ENCODE data around the gene BRIP1. TPM values are rescaled to one million over a fixed set of nuclear protein-coding genes. Genes with fewer than 3 reads are reported as not detected.
"Not testable (repeated sequence)": the region's sequence is repeated elsewhere in the genome, so short reads cannot be mapped to it uniquely, and the experiment has no call there.

The BRIP1 gene
- total and polyA plus RNA-seq, 10 of the 15 experiments (the other 5 are each of a cell fraction or from before 2014, with no cell fraction given): 4.0 to 24.2 (median 12.8) TPM

DNA sequence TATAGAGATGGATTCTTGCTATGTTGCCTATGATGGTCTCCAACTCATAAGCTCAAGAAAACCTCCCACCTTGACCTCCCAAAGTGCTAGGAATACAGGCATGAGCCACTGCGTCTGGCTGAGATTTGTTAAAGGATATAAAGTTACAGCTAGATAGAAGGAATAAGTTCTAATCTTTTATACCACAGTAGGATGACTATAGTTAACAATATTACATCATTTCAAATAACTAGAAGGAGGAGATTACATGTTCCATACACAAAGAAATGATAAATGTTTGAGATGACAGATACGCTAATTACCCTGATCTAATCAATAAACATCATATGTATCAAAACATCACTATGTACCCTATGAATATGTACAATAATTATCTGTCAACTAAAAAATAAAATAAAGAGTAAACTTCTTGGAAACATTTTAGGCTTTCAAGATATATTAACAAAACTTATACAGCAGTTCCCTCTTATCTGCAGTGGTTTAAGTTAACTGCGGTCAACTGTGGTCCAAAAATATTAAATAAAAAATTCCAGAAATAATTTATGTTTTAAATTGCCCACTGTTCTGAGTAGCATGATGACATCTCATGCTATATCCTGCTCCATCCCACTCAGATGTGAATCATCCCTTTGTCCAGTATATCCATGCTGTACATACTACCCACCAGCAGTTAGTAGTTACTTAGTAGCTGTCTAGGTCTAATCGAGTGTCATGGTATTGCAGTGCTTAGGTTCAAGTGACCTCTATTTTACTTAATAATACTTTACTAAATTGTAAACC is 143.1 kb downstream of the BRIP1 start:
- H2AFZ ChIP-seq (ENCODE audit: control insufficient read depth, low read depth, low read length): no peak overlapping the region
- H3K9ac ChIP-seq (ENCODE audit: control insufficient read depth, insufficient read depth, low read length): no peak overlapping the region
- no peak for TF ChIP-seq ELK1 (IDR thresholded peaks at IDR 0.05; ENCODE audit: low read depth, low read length)
- 0 out of 4 replicates have a peak, but pooled peaks of 1 of the 2 experiments have one; percentile 66 for TF ChIP-seq ETV6 (conservative IDR thresholded peaks at IDR 0.05 in 1 of 2, IDR thresholded peaks at IDR 0.05 in 1 of 2; ENCODE audit: borderline replicate concordance in 1 of 2, low read depth in 1 of 2)
- intact Hi-C loops (cut with micrococcal nuclease; ENCODE audit: unreplicated experiment): no loop called here
- in situ Hi-C loops (cut with MboI): no loop called here
- SMC1A ChIA-PET (ENCODE audit: uncharacterized antibody, unreplicated experiment): interaction anchor here (1.2 to 1.8 kb wide), 2 partner anchors 116 to 389 kb away, joined by 3 to 5 read pairs; no protein-coding TSS in a partner anchor
- no peaks in the 10 kb centered on the region for H4K20me1 ChIP-seq (ENCODE audit: control insufficient read depth, insufficient read depth)
- H3K9me3 ChIP-seq (replicated peaks; ENCODE audit: control insufficient read depth, insufficient read depth, low read length): no peaks in the 10 kb centered on the region; the same call in 1 of the 3 replicates
- no peak overlapping the region for H3K27ac ChIP-seq (ENCODE audit: control insufficient read depth, insufficient read depth)
- DNase-seq (ENCODE audit: low read depth, low spot score): no peak
- no TSS peak for BruUV-seq (replicated peaks)
- no peak overlapping the region for H3K4me3 ChIP-seq
- H3K27me3 ChIP-seq (replicated peaks in 1 of 2; ENCODE audit: control insufficient read depth in 2 of 2, insufficient read depth in 2 of 2, low read length in 1 of 2): no peaks in the 10 kb centered on the region
- H3K4me2 ChIP-seq (ENCODE audit: control insufficient read depth, insufficient read depth): no peak overlapping the region
- no peaks in the 10 kb centered on the region for H3K4me1 ChIP-seq (ENCODE audit: control insufficient read depth, insufficient read depth, low read length)
- WGBS (ENCODE audit: insufficient coverage, insufficient replicate concordance, low lambda C conversion rate, missing lambda C conversion rate): 98% methylated on average over 4 of the region's 4 CpGs
- no peaks in the 10 kb centered on the region for H3K79me2 ChIP-seq (ENCODE audit: control insufficient read depth, insufficient read depth, low read length)
- H3K36me3 ChIP-seq (ENCODE audit: control insufficient read depth in 2 of 2, insufficient read depth in 2 of 2, low read length in 1 of 2): no peaks in the 10 kb centered on the region
- no peak for ATAC-seq
- RAD21 ChIA-PET (ENCODE audit: unreplicated experiment): no interaction called here
- CTCF ChIA-PET: interaction anchor here (0.6 to 1.2 kb wide), 3 partner anchors 18 to 1357 kb away, joined by 3 to 4 read pairs (median 3); no protein-coding TSS in a partner anchor
- POLR2A ChIA-PET: interaction anchor here (0.6 to 0.8 kb wide), 2 partner anchors 80 to 153 kb away, joined by 4 read pairs; no protein-coding TSS in a partner anchor
- no peak for FAIRE-seq

DNA sequence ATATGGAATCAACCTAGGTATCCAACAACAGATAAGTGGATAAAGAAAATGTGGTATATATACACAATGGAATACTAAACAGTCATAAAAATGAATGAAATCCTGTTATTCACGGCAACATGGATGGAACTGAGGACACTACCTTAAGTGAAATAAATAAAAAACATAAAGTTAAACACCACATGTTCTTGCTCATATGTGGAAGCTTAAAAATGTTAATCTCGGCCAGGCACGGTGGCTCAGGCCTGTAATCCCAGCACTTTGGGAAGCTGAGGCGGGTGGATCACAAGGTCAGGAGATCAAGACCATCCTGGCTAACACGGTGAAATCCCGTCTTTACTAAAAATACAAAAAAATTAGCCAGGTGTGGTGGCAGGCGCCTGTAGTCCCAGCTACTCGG is 144.1 kb downstream of the BRIP1 start:
- H3K36me3 ChIP-seq (ENCODE audit: control insufficient read depth in 2 of 2, insufficient read depth in 2 of 2, low read length in 1 of 2); in situ Hi-C loops (cut with MboI); H3K27me3 ChIP-seq (replicated peaks in 1 of 2; ENCODE audit: control insufficient read depth in 2 of 2, insufficient read depth in 2 of 2, low read length in 1 of 2); FAIRE-seq; H4K20me1 ChIP-seq (ENCODE audit: control insufficient read depth, insufficient read depth); H3K79me2 ChIP-seq (ENCODE audit: control insufficient read depth, insufficient read depth, low read length); H2AFZ ChIP-seq (ENCODE audit: control insufficient read depth, low read depth, low read length); intact Hi-C loops (cut with micrococcal nuclease; ENCODE audit: unreplicated experiment); H3K4me3 ChIP-seq; POLR2A ChIA-PET; H3K4me2 ChIP-seq (ENCODE audit: control insufficient read depth, insufficient read depth); DNase-seq (ENCODE audit: low read depth, low spot score); H3K9ac ChIP-seq (ENCODE audit: control insufficient read depth, insufficient read depth, low read length); BruUV-seq (replicated peaks); RAD21 ChIA-PET (ENCODE audit: unreplicated experiment); H3K4me1 ChIP-seq (ENCODE audit: control insufficient read depth, insufficient read depth, low read length); H3K9me3 ChIP-seq (replicated peaks; ENCODE audit: control insufficient read depth, insufficient read depth, low read length); H3K27ac ChIP-seq (ENCODE audit: control insufficient read depth, insufficient read depth); ATAC-seq: not testable (repeated sequence)
- ChIA-PET SMC1A (ENCODE audit: uncharacterized antibody, unreplicated experiment) (interaction anchor here (1.2 kb wide), 1 partner anchor 390 kb away, joined by 3 read pairs; no protein-coding TSS in a partner anchor), CTCF (interaction anchor here (0.6 kb wide), 1 partner anchor 1356 kb away, joined by 3 read pairs; no protein-coding TSS in a partner anchor)
- WGBS (ENCODE audit: insufficient coverage, insufficient replicate concordance, low lambda C conversion rate, missing lambda C conversion rate): 99% methylated on average over 8 of the region's 8 CpGs
- TF ChIP-seq NFXL1 (IDR thresholded peaks at IDR 0.05; ENCODE audit: borderline replicate concordance): peak; percentile 68; the same call in 1 of the 2 replicates
